A549 (cell line): ENCODE measurements around the gene KAT6B. TPM values are rescaled to one million over a fixed set of nuclear protein-coding genes. Genes with fewer than 3 reads are reported as not detected.
"Not testable (repeated sequence)": the region's sequence is repeated elsewhere in the genome, so short reads cannot be mapped to it uniquely, and the experiment has no call there.

Experiments used
- ATAC-seq, 2 experiments: fragments of 200-7000 bp in 1 of 2; fragments of >200 bp in 1 of 2; cut with Nextera tagmentation in 1 of 2; cut with Tn5 transposase in 1 of 2; 3 replicates each; pipeline versions ENCODE4 v1.8.0 to v1.9.1; 2018 to 2020; ENCODE audit warnings: mild to moderate bottlenecking in 1 of 2, moderate library complexity in 1 of 2
- CTCF ChIA-PET: fragments of 300-600 bp; sonication (Branson Sonifier 250); formaldehyde crosslinking; extraction: SDS; loops from one replicate; lab custom pipeline; 2021; ENCODE audit warnings: antibody characterized with exemption, inconsistent platforms; lab: Yijun Ruan, JAX
- POLR2A ChIA-PET: fragments of 350-600 bp; formaldehyde crosslinking; extraction: SDS; loops from one replicate; lab custom pipeline; 2021; ENCODE audit warnings: antibody characterized with exemption, inconsistent platforms; lab: Yijun Ruan, JAX
- DNase-seq, 2 experiments: peaks; one replicate each; pipeline versions ENCODE4 v3.0.0 to v3.0.0-alpha.2; 2011 to 2016; ENCODE audit warnings: low read depth in 1 of 2, low spot score in 1 of 2
- FAIRE-seq: peaks from 2 replicates; lab custom pipeline; 2011; peaks lifted over from hg19 to GRCh38; lab: Jason Lieb, UNC
- H3K27ac ChIP-seq, 2 experiments: fragments of >200 bp; sonication (Bioruptor Twin); formaldehyde crosslinking; 3 replicates each; pipeline ENCODE4 v1.5.1; 2016 to 2017
- H3K4me1 ChIP-seq: fragments of >200 bp; sonication (Bioruptor Twin); formaldehyde crosslinking; 3 replicates; pipeline ENCODE4 v1.6.1; 2016
- H3K4me2 ChIP-seq: fragments of >200 bp; sonication (Bioruptor Twin); formaldehyde crosslinking; 3 replicates; pipeline ENCODE4 v1.6.1; 2016
- H3K4me3 ChIP-seq: fragments of >200 bp; sonication (Bioruptor Twin); formaldehyde crosslinking; 3 replicates; pipeline ENCODE4 v1.5.1; 2016
- H3K9me3 ChIP-seq: fragments of >200 bp; sonication (Bioruptor Twin); formaldehyde crosslinking; 3 replicates; pipeline ENCODE4 v1.6.1; 2016
- BCL3 ChIP-seq: fragments of >200 bp; sonication (Bioruptor Twin); formaldehyde crosslinking; IDR thresholded peaks from 3 replicates; pipeline ENCODE4 v1.6.1; 2016
- CBX2 ChIP-seq: fragments of 200-600 bp; sonication (generic); IDR thresholded peaks from 2 replicates; pipeline ENCODE4 v1.6.1; 2016; ENCODE audit warnings: low read depth, mild to moderate bottlenecking, borderline replicate concordance
- EHF ChIP-seq: fragments of 250-450 bp; sonication (Bioruptor Pico); IDR thresholded peaks from 2 replicates; pipeline ENCODE4 v1.5.0; 2020; ENCODE audit warnings: mild to moderate bottlenecking
- EHMT2 ChIP-seq: fragments of 200-600 bp; sonication (generic); IDR thresholded peaks from 2 replicates; pipeline ENCODE4 v1.6.1; 2016; ENCODE audit warnings: antibody characterized with exemption, low read depth, mild to moderate bottlenecking, moderate library complexity
- FOSB ChIP-seq: fragments of 250-450 bp; sonication (Bioruptor Pico); IDR thresholded peaks from 2 replicates; pipeline ENCODE4 v1.5.0; 2020; ENCODE audit warnings: mild to moderate bottlenecking, moderate library complexity
- FOSL2 ChIP-seq, 2 experiments: fragments of 450-650 bp in 1 of 2; fragments of >200 bp in 1 of 2; sonication (Bioruptor Twin) in 1 of 2; formaldehyde crosslinking; IDR thresholded peaks; 2 replicates each; pipeline versions ENCODE4 v1.5.0 to v1.6.1; 2016 to 2020; ENCODE audit warnings: mild to moderate bottlenecking in 1 of 2, moderate library complexity in 1 of 2
- GATA3 ChIP-seq: IDR thresholded peaks from 2 replicates; pipeline ENCODE4 v1.6.1; 2012; ENCODE audit warnings: borderline replicate concordance
- HEYL ChIP-seq: fragments of 250-450 bp; sonication (Bioruptor Pico); IDR thresholded peaks from 2 replicates; pipeline ENCODE4 v1.8.0; 2021; ENCODE audit warnings: mild to moderate bottlenecking, moderate library complexity
- JUN ChIP-seq, 2 experiments: fragments of >200 bp; sonication (Bioruptor Twin); formaldehyde crosslinking; IDR thresholded peaks; 2 replicates in 1 of 2; 3 replicates in 1 of 2; pipeline ENCODE4 v1.6.1; 2016 to 2017
- KDM5A ChIP-seq: fragments of 200-600 bp; sonication (generic); IDR thresholded peaks from 2 replicates; pipeline ENCODE4 v1.6.1; 2016; ENCODE audit warnings: antibody characterized with exemption, mild to moderate bottlenecking
- MAZ ChIP-seq: fragments of 150-350 bp; IDR thresholded peaks from 2 replicates; pipeline ENCODE4 v1.6.1; 2014; ENCODE audit warnings: antibody characterized with exemption, low read depth, low read length, borderline replicate concordance
- NFE2L2 ChIP-seq: fragments of 150-350 bp; conservative IDR thresholded peaks from 2 replicates; pipeline ENCODE4 v1.6.1; 2014; ENCODE audit warnings: low read length
- NR3C1 ChIP-seq: fragments of >200 bp; sonication (Bioruptor Twin); formaldehyde crosslinking; IDR thresholded peaks from 3 replicates; pipeline ENCODE4 v1.6.1; 2017
- RAD21 ChIP-seq, 2 experiments: fragments of >200 bp in 1 of 2; sonication (Bioruptor Twin) in 1 of 2; formaldehyde crosslinking in 1 of 2; IDR thresholded peaks in 1 of 2; conservative IDR thresholded peaks in 1 of 2; 2 replicates in 1 of 2; 3 replicates in 1 of 2; pipeline ENCODE4 v1.6.1; 2012 to 2018; ENCODE audit warnings: inconsistent platforms in 1 of 2
- RNF2 ChIP-seq: fragments of 200-600 bp; sonication (generic); IDR thresholded peaks from 2 replicates; pipeline ENCODE4 v1.6.1; 2016; ENCODE audit warnings: low read depth, mild to moderate bottlenecking, antibody characterized with exemption, moderate library complexity, borderline replicate concordance
- SMC3 ChIP-seq: fragments of >200 bp; sonication (Bioruptor Twin); formaldehyde crosslinking; IDR thresholded peaks from 3 replicates; pipeline ENCODE4 v1.6.1; 2018; ENCODE audit warnings: inconsistent platforms
- TFCP2L1 ChIP-seq: fragments of 250-450 bp; sonication (Bioruptor Pico); IDR thresholded peaks from 2 replicates; pipeline ENCODE4 v1.5.0; 2021; ENCODE audit warnings: mild to moderate bottlenecking
- TP53 ChIP-seq: fragments of 250-450 bp; sonication (Bioruptor Pico); IDR thresholded peaks from 2 replicates; pipeline ENCODE4 v1.5.0; 2021; ENCODE audit warnings: mild to moderate bottlenecking, moderate library complexity
- ZFP36 ChIP-seq: fragments of 450-650 bp; IDR thresholded peaks from 2 replicates; pipeline ENCODE4 v1.6.1; 2014; ENCODE audit warnings: borderline replicate concordance; ENCODE audit not compliant: partially characterized antibody
- ZNF302 ChIP-seq: fragments of 250-450 bp; sonication (Bioruptor Pico); IDR thresholded peaks from 2 replicates; pipeline ENCODE4 v1.9.0; 2021; ENCODE audit warnings: inconsistent platforms, mild to moderate bottlenecking, moderate library complexity
- ZSCAN20 ChIP-seq: fragments of 250-450 bp; sonication (Bioruptor Pico); IDR thresholded peaks from 2 replicates; pipeline ENCODE4 v1.8.0; 2022; ENCODE audit warnings: mild to moderate bottlenecking, moderate library complexity
- WGBS: methylation state at CpG from one replicate; pipeline ENCODE4 v1.1.6; 2017; ENCODE audit errors: missing lambda C conversion rate; 5-methylcytosine and 5-hydroxymethylcytosine counted together
- polyA plus RNA-seq, 4 experiments: library from polyadenylated mRNA; depleted of rRNA in 3 of 4; stranded (reverse); fragments of >200 nt; fragmentation: RNase III in 1 of 4; extraction: RNeasy Plus Mini Kit Qiagen cat#74134 plus additional on column Dnase treatment in 1 of 4; gene quantifications; 2 replicates in 3 of 4; 3 replicates in 1 of 4; pipeline ENCODE4 v1.2.3, GENCODE V29; 2011 to 2017
- TF ChIP-seq, protein P1 (sequence below): IDR thresholded peaks from 2 replicates; pipeline ENCODE4 v1.6.1; 2012; ENCODE audit warnings: low read depth, borderline replicate concordance
- TF ChIP-seq, protein P2 (sequence below): fragments of 250-450 bp; sonication (Bioruptor Pico); IDR thresholded peaks from 2 replicates; pipeline ENCODE4 v1.5.0; 2021; ENCODE audit warnings: mild to moderate bottlenecking, moderate library complexity, borderline replicate concordance
- TF ChIP-seq, protein P3 (sequence below): fragments of 200-600 bp; sonication (generic); IDR thresholded peaks from 2 replicates; pipeline ENCODE4 v1.6.1; 2016; ENCODE audit warnings: antibody characterized with exemption, mild to moderate bottlenecking, moderate library complexity

Gene KAT6B
- polyA plus RNA-seq, 2 of the 4 experiments (the other 2 are of a cell fraction) = 5.6 to 5.7 TPM

DNA sequence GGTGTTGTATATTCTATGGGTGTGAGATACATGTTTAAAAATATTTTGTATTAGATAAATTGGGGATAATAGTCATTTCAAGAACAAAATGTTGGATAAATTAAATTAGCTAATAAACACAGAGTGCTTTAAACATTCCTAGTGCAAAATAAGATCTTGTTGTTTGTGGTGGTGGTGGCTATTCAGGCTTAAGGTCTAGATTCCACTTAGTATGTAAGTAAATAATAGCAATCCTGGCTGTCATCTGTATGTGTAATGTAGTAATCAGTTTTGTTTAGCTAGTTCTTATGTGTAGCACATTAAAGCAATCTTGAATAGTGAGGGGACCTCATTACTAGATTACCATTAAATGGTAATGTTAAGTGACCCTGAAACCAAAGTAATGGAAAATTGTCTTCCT lies 48.7 kb downstream of the KAT6B start:
- FAIRE-seq (no peak), ATAC-seq (no peak)
- H3K4me2 ChIP-seq = no peak overlapping the region; the same call in 2 of the 3 replicates
- H3K4me1 ChIP-seq = peaks cover 21% of the 10 kb centered on the region
- H3K9me3 ChIP-seq = no peaks in the 10 kb centered on the region
- no peak overlapping the region for H3K4me3 ChIP-seq
- CTCF ChIA-PET = interaction anchor here (1.7 kb wide), 1 partner anchor 15 kb away, joined by 4 read pairs; no protein-coding TSS in a partner anchor
- no peak for TF ChIP-seq SMC3
- no peak for TF ChIP-seq EHMT2
- TF ChIP-seq CBX2 = no peak
- no peak for TF ChIP-seq ZSCAN20 (CRISPR knock-in tag)
- no peak for TF ChIP-seq FOSL2 (IDR thresholded peaks at IDR 0.05)
- TF ChIP-seq FOSL2 (CRISPR knock-in tag; IDR thresholded peaks at IDR 0.05) = no peak
- TF ChIP-seq FOSB (CRISPR knock-in tag) = no peak
- no peak for TF ChIP-seq KDM5A
- no peak for TF ChIP-seq TP53
- TF ChIP-seq HEYL (CRISPR knock-in tag) = no peak
- no peak for TF ChIP-seq RAD21 (conservative IDR thresholded peaks at IDR 0.05 in 1 of 2, IDR thresholded peaks at IDR 0.05 in 1 of 2)
- no peak for TF ChIP-seq RNF2
- TF ChIP-seq, protein P1, sequence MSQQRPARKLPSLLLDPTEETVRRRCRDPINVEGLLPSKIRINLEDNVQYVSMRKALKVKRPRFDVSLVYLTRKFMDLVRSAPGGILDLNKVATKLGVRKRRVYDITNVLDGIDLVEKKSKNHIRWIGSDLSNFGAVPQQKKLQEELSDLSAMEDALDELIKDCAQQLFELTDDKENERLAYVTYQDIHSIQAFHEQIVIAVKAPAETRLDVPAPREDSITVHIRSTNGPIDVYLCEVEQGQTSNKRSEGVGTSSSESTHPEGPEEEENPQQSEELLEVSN = no peak
- no peak for TF ChIP-seq MAZ
- no peak for TF ChIP-seq ZNF302 (CRISPR knock-in tag)
- no peak for TF ChIP-seq JUN (IDR thresholded peaks at IDR 0.05)
- TF ChIP-seq, all 56 proteins: peak for 0
- POLR2A ChIA-PET = no interaction called here
- no peak overlapping the region for H3K27ac ChIP-seq
- no peak for DNase-seq

DNA sequence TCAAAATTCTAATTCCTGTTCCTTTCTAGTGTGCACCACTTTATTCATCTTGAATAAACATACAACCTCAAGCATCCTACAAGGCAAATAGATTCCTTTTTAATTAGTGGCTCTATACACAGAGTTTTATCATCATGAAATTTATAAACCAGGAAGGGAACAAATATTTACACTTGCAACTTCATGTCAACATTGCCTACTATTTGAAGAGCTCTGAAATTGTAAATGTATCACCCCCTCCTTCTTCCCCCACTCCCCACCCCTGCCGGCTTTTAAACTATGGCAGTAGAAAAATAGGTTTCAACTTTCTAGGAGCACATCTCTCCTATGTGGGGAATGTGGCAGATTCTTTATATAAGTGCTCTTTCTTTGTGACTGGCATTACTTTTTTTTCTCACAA lies 49.6 kb downstream of the KAT6B start:
- CTCF ChIA-PET = interaction anchor here (0.8 to 1.7 kb wide), 3 partner anchors 14 to 33 kb away, joined by 4 read pairs; no protein-coding TSS in a partner anchor
- peak overlapping the region; percentile 29 for H3K4me2 ChIP-seq
- H3K4me1 ChIP-seq = peaks cover 20% of the 10 kb centered on the region
- H3K27ac ChIP-seq = no peak overlapping the region
- no peak for TF ChIP-seq TFCP2L1 (CRISPR knock-in tag)
- peak; percentile 50; the same call in 1 of the 2 replicates for TF ChIP-seq GATA3
- ATAC-seq = peak in 1 of 2 experiments; percentile 61; a peak in 3 of 6 replicates
- H3K9me3 ChIP-seq = no peaks in the 10 kb centered on the region
- no peak overlapping the region for H3K4me3 ChIP-seq
- no peak for FAIRE-seq
- DNase-seq = peak; percentile 12 to 25
- POLR2A ChIA-PET = no interaction called here
- 8% methylated on average over 1 of the region's 1 CpG for WGBS

GRCh38 chr10:74877054-74877453 lies 50.7 kb downstream of the KAT6B start:
- 98% methylated on average over 5 of the region's 5 CpGs for WGBS
- H3K4me2 ChIP-seq, DNase-seq, POLR2A ChIA-PET, H3K4me3 ChIP-seq, H3K27ac ChIP-seq, FAIRE-seq, H3K9me3 ChIP-seq, ATAC-seq: not testable (repeated sequence)
- peaks cover 20% of the 10 kb centered on the region for H3K4me1 ChIP-seq
- CTCF ChIA-PET = interaction anchor here (1.0 to 1.4 kb wide), 2 partner anchors 16 to 32 kb away, joined by 3 to 4 read pairs; no protein-coding TSS in a partner anchor

- ChIA-PET CTCF (interaction anchor here (0.6 to 1.0 kb wide), 2 partner anchors 12 to 15 kb away, joined by 3 read pairs; no protein-coding TSS in a partner anchor), POLR2A (no interaction called here)
- FAIRE-seq = no peak
- ATAC-seq = no peak
- H3K9me3 ChIP-seq = no peaks in the 10 kb centered on the region
- no peak for DNase-seq
- peaks cover 23% of the 10 kb centered on the region for H3K4me1 ChIP-seq
- H3K4me3 ChIP-seq = no peak overlapping the region
- no peak overlapping the region for H3K27ac ChIP-seq
- no peak overlapping the region for H3K4me2 ChIP-seq
- TF ChIP-seq, protein P2, sequence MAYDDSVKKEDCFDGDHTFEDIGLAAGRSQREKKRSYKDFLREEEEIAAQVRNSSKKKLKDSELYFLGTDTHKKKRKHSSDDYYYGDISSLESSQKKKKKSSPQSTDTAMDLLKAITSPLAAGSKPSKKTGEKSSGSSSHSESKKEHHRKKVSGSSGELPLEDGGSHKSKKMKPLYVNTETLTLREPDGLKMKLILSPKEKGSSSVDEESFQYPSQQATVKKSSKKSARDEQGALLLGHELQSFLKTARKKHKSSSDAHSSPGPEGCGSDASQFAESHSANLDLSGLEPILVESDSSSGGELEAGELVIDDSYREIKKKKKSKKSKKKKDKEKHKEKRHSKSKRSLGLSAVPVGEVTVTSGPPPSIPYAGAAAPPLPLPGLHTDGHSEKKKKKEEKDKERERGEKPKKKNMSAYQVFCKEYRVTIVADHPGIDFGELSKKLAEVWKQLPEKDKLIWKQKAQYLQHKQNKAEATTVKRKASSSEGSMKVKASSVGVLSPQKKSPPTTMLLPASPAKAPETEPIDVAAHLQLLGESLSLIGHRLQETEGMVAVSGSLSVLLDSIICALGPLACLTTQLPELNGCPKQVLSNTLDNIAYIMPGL = no peak
- TF ChIP-seq ZFP36 = no peak
- no peak for TF ChIP-seq NR3C1
- no peak for TF ChIP-seq BCL3
- TF ChIP-seq NFE2L2 = no peak
- TF ChIP-seq FOSB (CRISPR knock-in tag) = no peak
- TF ChIP-seq, protein P3, sequence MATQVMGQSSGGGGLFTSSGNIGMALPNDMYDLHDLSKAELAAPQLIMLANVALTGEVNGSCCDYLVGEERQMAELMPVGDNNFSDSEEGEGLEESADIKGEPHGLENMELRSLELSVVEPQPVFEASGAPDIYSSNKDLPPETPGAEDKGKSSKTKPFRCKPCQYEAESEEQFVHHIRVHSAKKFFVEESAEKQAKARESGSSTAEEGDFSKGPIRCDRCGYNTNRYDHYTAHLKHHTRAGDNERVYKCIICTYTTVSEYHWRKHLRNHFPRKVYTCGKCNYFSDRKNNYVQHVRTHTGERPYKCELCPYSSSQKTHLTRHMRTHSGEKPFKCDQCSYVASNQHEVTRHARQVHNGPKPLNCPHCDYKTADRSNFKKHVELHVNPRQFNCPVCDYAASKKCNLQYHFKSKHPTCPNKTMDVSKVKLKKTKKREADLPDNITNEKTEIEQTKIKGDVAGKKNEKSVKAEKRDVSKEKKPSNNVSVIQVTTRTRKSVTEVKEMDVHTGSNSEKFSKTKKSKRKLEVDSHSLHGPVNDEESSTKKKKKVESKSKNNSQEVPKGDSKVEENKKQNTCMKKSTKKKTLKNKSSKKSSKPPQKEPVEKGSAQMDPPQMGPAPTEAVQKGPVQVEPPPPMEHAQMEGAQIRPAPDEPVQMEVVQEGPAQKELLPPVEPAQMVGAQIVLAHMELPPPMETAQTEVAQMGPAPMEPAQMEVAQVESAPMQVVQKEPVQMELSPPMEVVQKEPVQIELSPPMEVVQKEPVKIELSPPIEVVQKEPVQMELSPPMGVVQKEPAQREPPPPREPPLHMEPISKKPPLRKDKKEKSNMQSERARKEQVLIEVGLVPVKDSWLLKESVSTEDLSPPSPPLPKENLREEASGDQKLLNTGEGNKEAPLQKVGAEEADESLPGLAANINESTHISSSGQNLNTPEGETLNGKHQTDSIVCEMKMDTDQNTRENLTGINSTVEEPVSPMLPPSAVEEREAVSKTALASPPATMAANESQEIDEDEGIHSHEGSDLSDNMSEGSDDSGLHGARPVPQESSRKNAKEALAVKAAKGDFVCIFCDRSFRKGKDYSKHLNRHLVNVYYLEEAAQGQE = no peak
- TF ChIP-seq EHF (CRISPR knock-in tag) = no peak
Measured at GRCh38 chr10:74877898-74878297, 51.5 kb downstream of the KAT6B start.
